Hepatocyte (in vitro differentiated cells): ENCODE results near the gene CRBN. TPM values are rescaled to one million over a fixed set of nuclear protein-coding genes. Genes with fewer than 3 reads are reported as not detected.

Experiments used
- DNase-seq: peaks from one replicate; pipeline ENCODE4 v3.0.0-alpha.2; 2016; ENCODE audit warnings: low spot score
- H2AFZ ChIP-seq: fragments of 200-600 bp; sonication (generic); 2 replicates; pipeline ENCODE4 v1.6.0; 2016; ENCODE audit warnings: antibody characterized with exemption, mild to moderate bottlenecking
- H3K27ac ChIP-seq: fragments of 200-600 bp; sonication (generic); 2 replicates; pipeline ENCODE4 v1.5.1; 2016; ENCODE audit warnings: mild to moderate bottlenecking
- H3K27me3 ChIP-seq: fragments of 200-600 bp; sonication (generic); 2 replicates; pipeline ENCODE4 v1.6.1; 2016
- H3K36me3 ChIP-seq: fragments of 200-600 bp; sonication (generic); replicated peaks from 2 replicates; pipeline ENCODE4 v1.5.1; 2016; ENCODE audit warnings: low read depth; ENCODE audit not compliant: insufficient read depth
- H3K4me1 ChIP-seq: fragments of 200-600 bp; sonication (generic); 2 replicates; pipeline ENCODE4 v1.5.1; 2016; ENCODE audit warnings: mild to moderate bottlenecking, moderate library complexity; ENCODE audit not compliant: insufficient read depth
- H3K4me2 ChIP-seq: fragments of 200-600 bp; sonication (generic); 2 replicates; pipeline ENCODE4 v1.6.0; 2016
- H3K4me3 ChIP-seq: fragments of 200-600 bp; sonication (generic); 2 replicates; pipeline ENCODE4 v1.5.1; 2016; ENCODE audit warnings: mild to moderate bottlenecking
- H3K79me2 ChIP-seq: fragments of 200-600 bp; sonication (generic); 2 replicates; pipeline ENCODE4 v1.6.0; 2017; ENCODE audit warnings: mild to moderate bottlenecking
- H3K9me2 ChIP-seq: fragments of 200-600 bp; sonication (generic); replicated peaks from 2 replicates; pipeline ENCODE4 v1.6.0; 2017; ENCODE audit warnings: mild to moderate bottlenecking; ENCODE audit not compliant: insufficient read depth
- H3K9me3 ChIP-seq: fragments of 200-600 bp; sonication (generic); 2 replicates; pipeline ENCODE4 v1.5.1; 2016; ENCODE audit warnings: low read depth, mild to moderate bottlenecking
- H4K20me1 ChIP-seq: fragments of 200-600 bp; sonication (generic); 2 replicates; pipeline ENCODE4 v1.6.0; 2016; ENCODE audit warnings: mild to moderate bottlenecking; ENCODE audit not compliant: insufficient read depth, poor library complexity, severe bottlenecking
- EZH2 ChIP-seq: fragments of 200-600 bp; sonication (generic); IDR thresholded peaks from 2 replicates; pipeline ENCODE4 v1.6.1; 2016; ENCODE audit warnings: antibody characterized with exemption, mild to moderate bottlenecking, borderline replicate concordance
- EZH2phosphoT487 ChIP-seq: fragments of 200-600 bp; sonication (generic); IDR thresholded peaks from one replicate; pipeline ENCODE4 v1.6.1; 2018; ENCODE audit warnings: antibody characterized with exemption, mild to moderate bottlenecking, low read depth, moderate library complexity; ENCODE audit not compliant: unreplicated experiment, severe bottlenecking
- WGBS: methylation state at CpG from one replicate; pipeline ENCODE4 v1.1.6; 2016; ENCODE audit warnings: low lambda C conversion rate; ENCODE audit errors: missing lambda C conversion rate; 5-methylcytosine and 5-hydroxymethylcytosine counted together
- polyA plus RNA-seq: library from polyadenylated mRNA; unstranded; fragments of >200 nt; fragmentation: Nextera tagmentation; extraction: Ambion mirVana; gene quantifications from 2 replicates; pipeline ENCODE4 v1.2.1, GENCODE V29; 2016
- total RNA-seq: library from RNA; depleted of rRNA; stranded (reverse); fragments of >200 nt; gene quantifications from 2 replicates; pipeline ENCODE4 v1.2.3, GENCODE V29; 2014
- TF ChIP-seq, protein P1 (sequence below): fragments of 200-600 bp; sonication (generic); IDR thresholded peaks from 2 replicates; pipeline ENCODE4 v1.5.1; 2016; ENCODE audit warnings: antibody characterized with exemption, mild to moderate bottlenecking; ENCODE audit not compliant: poor library complexity

Gene CRBN
- total and polyA plus RNA-seq, 2 experiments from 2014 or later, result 29.8 to 62.7 TPM

DNA sequence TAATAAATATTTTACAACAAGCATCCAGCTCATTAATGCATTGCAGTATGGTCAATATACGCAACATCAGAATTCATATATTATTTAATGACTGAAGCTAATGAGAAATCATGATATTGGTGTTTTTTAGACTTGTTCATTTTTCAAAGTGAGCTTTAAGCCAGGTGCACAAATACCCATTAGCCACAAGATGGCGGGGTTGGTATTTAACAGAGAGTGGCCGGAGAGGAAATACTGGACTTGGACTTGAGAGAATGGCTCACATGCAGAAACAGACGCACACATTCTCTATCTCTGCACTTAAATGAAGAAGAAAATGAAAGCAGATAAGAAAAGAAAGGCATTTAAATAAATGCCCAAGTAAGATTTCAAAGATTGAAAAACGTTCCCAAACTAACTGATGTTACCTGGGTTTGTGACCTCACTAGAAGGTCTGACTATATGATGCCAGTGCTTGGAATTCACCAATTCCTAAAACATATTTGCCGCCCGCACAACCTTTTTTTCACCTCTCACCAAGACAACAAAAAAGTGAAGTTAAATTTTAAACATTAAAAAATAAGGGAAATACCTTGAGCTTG is 21.2 kb upstream of the CRBN start:
- Histone ChIP-seq H3K4me3 (no peak overlapping the region), H3K27me3 (peaks cover 7% of the 10 kb centered on the region), H3K4me2 (no peak overlapping the region), H3K27ac (no peak overlapping the region), H4K20me1 (no peaks in the 10 kb centered on the region), H3K36me3 (no peaks in the 10 kb centered on the region), H3K9me3 (no peaks in the 10 kb centered on the region), H3K79me2 (no peaks in the 10 kb centered on the region), H3K9me2 (no peaks in the 10 kb centered on the region), H3K4me1 (no peaks in the 10 kb centered on the region), H2AFZ (no peak overlapping the region)
- peak; percentile 87 for DNase-seq
- 29% methylated on average over 7 of the region's 7 CpGs for WGBS
- TF ChIP-seq, protein P1, sequence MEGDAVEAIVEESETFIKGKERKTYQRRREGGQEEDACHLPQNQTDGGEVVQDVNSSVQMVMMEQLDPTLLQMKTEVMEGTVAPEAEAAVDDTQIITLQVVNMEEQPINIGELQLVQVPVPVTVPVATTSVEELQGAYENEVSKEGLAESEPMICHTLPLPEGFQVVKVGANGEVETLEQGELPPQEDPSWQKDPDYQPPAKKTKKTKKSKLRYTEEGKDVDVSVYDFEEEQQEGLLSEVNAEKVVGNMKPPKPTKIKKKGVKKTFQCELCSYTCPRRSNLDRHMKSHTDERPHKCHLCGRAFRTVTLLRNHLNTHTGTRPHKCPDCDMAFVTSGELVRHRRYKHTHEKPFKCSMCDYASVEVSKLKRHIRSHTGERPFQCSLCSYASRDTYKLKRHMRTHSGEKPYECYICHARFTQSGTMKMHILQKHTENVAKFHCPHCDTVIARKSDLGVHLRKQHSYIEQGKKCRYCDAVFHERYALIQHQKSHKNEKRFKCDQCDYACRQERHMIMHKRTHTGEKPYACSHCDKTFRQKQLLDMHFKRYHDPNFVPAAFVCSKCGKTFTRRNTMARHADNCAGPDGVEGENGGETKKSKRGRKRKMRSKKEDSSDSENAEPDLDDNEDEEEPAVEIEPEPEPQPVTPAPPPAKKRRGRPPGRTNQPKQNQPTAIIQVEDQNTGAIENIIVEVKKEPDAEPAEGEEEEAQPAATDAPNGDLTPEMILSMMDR, result peak; percentile 94
- TF ChIP-seq EZH2 (no peak), EZH2phosphoT487 (no peak)

DNA sequence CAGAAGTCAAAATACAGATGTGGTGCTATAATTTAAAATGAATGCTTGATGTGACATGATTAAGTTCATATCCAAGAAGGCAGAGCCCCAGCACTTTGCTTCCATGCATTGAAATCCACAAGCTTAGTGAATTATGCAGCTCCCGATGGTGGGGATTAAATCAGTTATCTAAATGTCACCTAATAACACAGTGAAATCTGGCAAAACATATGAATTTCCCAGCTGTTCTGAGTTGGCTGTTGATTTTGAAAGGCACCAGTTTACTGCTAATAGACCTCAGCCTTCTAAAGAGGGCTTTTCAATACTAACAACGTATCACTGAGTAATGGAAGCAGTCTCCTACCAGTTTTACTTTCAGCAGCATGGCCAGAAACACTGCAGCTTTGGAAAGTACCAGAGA is 19.8 kb upstream of the CRBN start:
- peaks cover 7% of the 10 kb centered on the region for H3K27me3 ChIP-seq
- H3K4me3 ChIP-seq, result no peak overlapping the region
- H3K36me3 ChIP-seq, result no peaks in the 10 kb centered on the region
- TF ChIP-seq EZH2phosphoT487 (no peak), EZH2 (no peak)
- TF ChIP-seq, protein P1, result no peak
- H3K9me2 ChIP-seq, result no peaks in the 10 kb centered on the region
- no peak overlapping the region for H2AFZ ChIP-seq
- H4K20me1 ChIP-seq, result no peaks in the 10 kb centered on the region
- H3K9me3 ChIP-seq, result no peaks in the 10 kb centered on the region
- H3K4me2 ChIP-seq, result no peak overlapping the region
- H3K4me1 ChIP-seq, result no peaks in the 10 kb centered on the region
- no peaks in the 10 kb centered on the region for H3K79me2 ChIP-seq
- no peak overlapping the region for H3K27ac ChIP-seq
- WGBS, result 23% methylated on average over 2 of the region's 2 CpGs
- DNase-seq, result no peak

GRCh38 chr3:3196148-3196861 is 16.8 kb upstream of the CRBN start:
- no peak overlapping the region for H3K4me2 ChIP-seq
- TF ChIP-seq, protein P1, result peak; percentile 58
- no peak for TF ChIP-seq EZH2phosphoT487
- TF ChIP-seq EZH2, result no peak
- no peaks in the 10 kb centered on the region for H3K4me1 ChIP-seq
- H3K79me2 ChIP-seq, result no peaks in the 10 kb centered on the region
- peaks cover 7% of the 10 kb centered on the region for H3K27me3 ChIP-seq
- no peaks in the 10 kb centered on the region for H3K36me3 ChIP-seq
- peak; percentile 35 for DNase-seq
- H3K4me3 ChIP-seq, result no peak overlapping the region
- no peak overlapping the region for H2AFZ ChIP-seq
- WGBS, result 50% methylated on average over 6 of the region's 6 CpGs
- no peak overlapping the region for H3K27ac ChIP-seq
- H3K9me2 ChIP-seq, result no peaks in the 10 kb centered on the region
- no peaks in the 10 kb centered on the region for H4K20me1 ChIP-seq
- H3K9me3 ChIP-seq, result no peaks in the 10 kb centered on the region
